MM.1S (cell line): ENCODE results near the gene MRPL16.

ENCODE experiments used
- CTCF ChIP-seq: fragments of 300-600 bp; sonication (generic); IDR thresholded peaks from 2 replicates; pipeline ENCODE4 v1.5.1; 2016; ENCODE audit warnings: antibody characterized with exemption, low read length, mixed read lengths
- EZH2 ChIP-seq: fragments of 300-600 bp; sonication (generic); optimal IDR thresholded peaks from 2 replicates; pipeline ENCODE3; 2017; ENCODE audit warnings: low read depth, mild to moderate bottlenecking, antibody characterized with exemption, low read length, mixed read lengths
- EZH2phosphoT487 ChIP-seq: fragments of 300-600 bp; sonication (generic); IDR thresholded peaks from 2 replicates; pipeline ENCODE4 v1.6.1; 2018; ENCODE audit warnings: antibody characterized with exemption, low read length

GRCh38 chr11:59846556-59846955 is 36.0 kb upstream of the MRPL16 start:
- TF ChIP-seq CTCF: no peak
- TF ChIP-seq EZH2: no peak
- TF ChIP-seq EZH2phosphoT487: no peak
